ENCODE data around the gene RIMS4.

- no peak for TF ChIP-seq GATA3 (IDR thresholded peaks at IDR 0.05; ENCODE audit: low read depth, low read length)
- no peak for TF ChIP-seq GATA2 (IDR thresholded peaks at IDR 0.05; ENCODE audit: low read depth, low read length)
Observed at GRCh38 chr20:44856442-44856841, 46.1 kb upstream of the RIMS4 start.

Measured in SH-SY5Y (cell line).